GM23338 (cell line): ENCODE results near the gene TSPOAP1. TPM values are rescaled to one million over a fixed set of nuclear protein-coding genes. Genes with fewer than 3 reads are reported as not detected.

Experiments
- ATAC-seq: fragments of 200-7000 bp; cut with Tn5 transposase; 3 replicates; pipeline ENCODE4 v1.9.1; 2020
- DNase-seq: peaks from one replicate; pipeline ENCODE4 v3.0.0-alpha.2; 2015; ENCODE audit warnings: low spot score
- H2AFZ ChIP-seq: fragments of 200-600 bp; sonication (generic); 2 replicates; pipeline ENCODE4 v1.8.0; 2016; ENCODE audit warnings: antibody characterized with exemption, mild to moderate bottlenecking, moderate library complexity
- H3F3A ChIP-seq: fragments of 200-600 bp; sonication (generic); replicated peaks from 2 replicates; pipeline ENCODE4 v1.8.0; 2017; ENCODE audit warnings: antibody characterized with exemption, mixed run types, low read depth
- H3K27ac ChIP-seq: fragments of 200-600 bp; sonication (generic); 2 replicates; pipeline ENCODE4 v1.6.1; 2016; ENCODE audit warnings: low read depth
- H3K27me3 ChIP-seq: fragments of 200-600 bp; sonication (generic); 2 replicates; pipeline ENCODE4 v1.8.0; 2016; ENCODE audit warnings: mild to moderate bottlenecking, mixed run types, moderate library complexity; ENCODE audit not compliant: insufficient read depth
- H3K36me3 ChIP-seq: fragments of 200-600 bp; sonication (generic); 2 replicates; pipeline ENCODE4 v1.8.0; 2016; ENCODE audit warnings: mild to moderate bottlenecking; ENCODE audit not compliant: insufficient read depth
- H3K4me1 ChIP-seq: fragments of 200-600 bp; sonication (generic); 2 replicates; pipeline ENCODE4 v1.8.0; 2016; ENCODE audit warnings: mild to moderate bottlenecking, moderate library complexity; ENCODE audit not compliant: insufficient read depth
- H3K4me2 ChIP-seq: fragments of 200-600 bp; sonication (generic); 2 replicates; pipeline ENCODE4 v1.7.1; 2017; ENCODE audit warnings: mixed run types
- H3K4me3 ChIP-seq: fragments of 200-600 bp; sonication (generic); 2 replicates; pipeline ENCODE4 v1.6.1; 2016; ENCODE audit warnings: mixed run types
- H3K79me2 ChIP-seq: fragments of 200-600 bp; sonication (generic); replicated peaks from 2 replicates; pipeline ENCODE4 v1.8.0; 2017; ENCODE audit warnings: mild to moderate bottlenecking; ENCODE audit not compliant: insufficient read depth
- H3K9me2 ChIP-seq: fragments of 200-600 bp; sonication (generic); 2 replicates; pipeline ENCODE4 v1.8.0; 2017; ENCODE audit not compliant: insufficient read depth
- H4K20me1 ChIP-seq: fragments of 200-600 bp; sonication (generic); replicated peaks from 2 replicates; pipeline ENCODE4 v1.8.0; 2017; ENCODE audit warnings: mild to moderate bottlenecking; ENCODE audit not compliant: insufficient read depth
- H3K27ac Mint-ChIP-seq: 2 replicates; pipeline ENCODE4 v1.8.0; 2020; ENCODE audit warnings: inconsistent platforms, mild to moderate bottlenecking, moderate library complexity, mixed read lengths
- H3K27me3 Mint-ChIP-seq: 3 replicates; pipeline ENCODE4 v1.8.0; 2022; ENCODE audit warnings: low read depth, mild to moderate bottlenecking, moderate library complexity, mixed read lengths, inconsistent platforms; ENCODE audit not compliant: insufficient read depth, poor library complexity
- H3K36me3 Mint-ChIP-seq: 3 replicates; pipeline ENCODE4 v1.8.0; 2021; ENCODE audit warnings: low read depth, mild to moderate bottlenecking, inconsistent platforms, moderate library complexity, mixed read lengths
- H3K4me1 Mint-ChIP-seq: 3 replicates; pipeline ENCODE4 v1.8.0; 2020; ENCODE audit warnings: mild to moderate bottlenecking, inconsistent platforms, mixed read lengths
- H3K4me3 Mint-ChIP-seq: 3 replicates; pipeline ENCODE4 v1.8.0; 2021; ENCODE audit warnings: moderate library complexity, mild to moderate bottlenecking, inconsistent platforms, mixed read lengths
- H3K9me3 Mint-ChIP-seq: 3 replicates; pipeline ENCODE4 v1.8.0; 2020; ENCODE audit warnings: moderate library complexity, mild to moderate bottlenecking, inconsistent platforms, mixed read lengths
- EZH2 ChIP-seq: fragments of 200-600 bp; sonication (generic); IDR thresholded peaks from one replicate; pipeline ENCODE4 v1.8.0; 2017; ENCODE audit warnings: antibody characterized with exemption, mild to moderate bottlenecking, low read depth; ENCODE audit not compliant: unreplicated experiment
- NANOG ChIP-seq: IDR thresholded peaks from 2 replicates; pipeline ENCODE4 v1.6.1; 2016; ENCODE audit warnings: antibody characterized with exemption, borderline replicate concordance
- POLR2AphosphoS5 ChIP-seq: IDR thresholded peaks from 2 replicates; pipeline ENCODE4 v1.6.1; 2016; ENCODE audit warnings: antibody characterized with exemption, low read depth
- ZNF114 ChIP-seq: fragments of 250-450 bp; sonication (Bioruptor Pico); IDR thresholded peaks from 2 replicates; pipeline ENCODE4 v1.5.0; 2020; ENCODE audit warnings: mild to moderate bottlenecking, moderate library complexity
- polyA plus RNA-seq: library from polyadenylated mRNA; unstranded; fragments of >200 nt; fragmentation: Nextera tagmentation; extraction: Ambion mirVana; gene quantifications from 2 replicates; pipeline ENCODE4 v1.2.1, GENCODE V29; 2016
- total RNA-seq: library from RNA; depleted of rRNA; stranded (reverse); fragments of >200 nt; shearing (Covaris generic); gene quantifications from 2 replicates; pipeline ENCODE4 v1.2.3, GENCODE V29; 2014
- TF ChIP-seq, protein P1 (sequence below): IDR thresholded peaks from one replicate; pipeline ENCODE4 v1.6.1; 2018; ENCODE audit warnings: antibody characterized with exemption; ENCODE audit not compliant: unreplicated experiment
- TF ChIP-seq, protein P2 (sequence below): fragments of 250-450 bp; sonication (Bioruptor Pico); IDR thresholded peaks from 2 replicates; pipeline ENCODE4 v1.5.0; 2020; ENCODE audit warnings: mild to moderate bottlenecking, moderate library complexity

The TSPOAP1 gene
- total and polyA plus RNA-seq, 2 experiments from 2014 or later, result 7.3 to 11.8 TPM

DNA sequence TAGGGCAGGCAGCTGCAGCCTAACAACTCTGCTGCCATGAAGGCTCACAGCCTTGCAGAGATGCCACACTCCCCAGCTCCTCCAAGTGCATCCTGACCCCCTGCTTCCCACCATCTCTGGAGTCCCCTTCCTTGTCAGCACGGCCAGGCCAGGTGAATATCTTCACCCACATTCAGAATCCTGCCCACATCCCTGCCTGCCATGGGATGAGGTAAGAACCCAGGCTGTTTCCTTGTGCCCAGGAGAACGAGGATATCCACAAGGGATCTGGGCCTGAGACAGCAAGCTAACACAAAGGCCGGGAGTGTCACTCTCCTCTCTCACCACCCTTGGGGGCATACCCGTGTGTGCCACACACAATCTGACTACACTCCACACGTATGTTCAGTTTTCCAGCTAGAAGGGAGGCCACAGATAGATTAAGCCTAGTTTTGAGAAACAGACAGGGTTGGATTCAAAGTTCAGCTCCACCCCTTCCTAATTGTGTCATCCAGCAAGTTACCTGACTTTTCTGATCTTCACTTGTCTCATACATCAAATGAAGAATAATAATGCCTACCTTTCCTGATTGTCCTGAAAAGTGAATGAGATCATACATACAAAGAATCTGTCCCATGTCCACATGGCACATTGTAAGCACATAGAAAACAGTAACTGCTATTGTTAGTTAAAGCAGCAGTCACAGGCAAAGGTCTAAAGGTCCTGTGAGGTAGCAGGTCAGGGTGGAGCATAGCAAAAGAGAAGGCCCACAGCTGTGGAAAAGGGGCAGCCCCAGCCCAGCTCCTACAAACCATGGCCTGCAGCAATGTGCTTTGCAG is 40.8 kb upstream of the TSPOAP1 start:
- no peak for ATAC-seq

More for the DNA sequence above, 40.8 kb upstream of the TSPOAP1 start:
- H4K20me1 ChIP-seq, result no peaks in the 10 kb centered on the region
- no peaks in the 10 kb centered on the region for H3K9me2 ChIP-seq
- no peaks in the 10 kb centered on the region for H3K27me3 ChIP-seq
- no peaks in the 10 kb centered on the region for H3K79me2 ChIP-seq
- H3K4me3 ChIP-seq, result no peak overlapping the region
- Mint-ChIP-seq H3K4me1 (peaks cover 3% of the 10 kb centered on the region), H3K9me3 (no peaks in the 10 kb centered on the region), H3K27ac (no peak overlapping the region), H3K27me3 (peaks cover 19% of the 10 kb centered on the region), H3K36me3 (no peaks in the 10 kb centered on the region), H3K4me3 (no peak overlapping the region)
- H3F3A ChIP-seq, result no peaks in the 10 kb centered on the region
- no peak overlapping the region for H3K4me2 ChIP-seq
- TF ChIP-seq, protein P1, sequence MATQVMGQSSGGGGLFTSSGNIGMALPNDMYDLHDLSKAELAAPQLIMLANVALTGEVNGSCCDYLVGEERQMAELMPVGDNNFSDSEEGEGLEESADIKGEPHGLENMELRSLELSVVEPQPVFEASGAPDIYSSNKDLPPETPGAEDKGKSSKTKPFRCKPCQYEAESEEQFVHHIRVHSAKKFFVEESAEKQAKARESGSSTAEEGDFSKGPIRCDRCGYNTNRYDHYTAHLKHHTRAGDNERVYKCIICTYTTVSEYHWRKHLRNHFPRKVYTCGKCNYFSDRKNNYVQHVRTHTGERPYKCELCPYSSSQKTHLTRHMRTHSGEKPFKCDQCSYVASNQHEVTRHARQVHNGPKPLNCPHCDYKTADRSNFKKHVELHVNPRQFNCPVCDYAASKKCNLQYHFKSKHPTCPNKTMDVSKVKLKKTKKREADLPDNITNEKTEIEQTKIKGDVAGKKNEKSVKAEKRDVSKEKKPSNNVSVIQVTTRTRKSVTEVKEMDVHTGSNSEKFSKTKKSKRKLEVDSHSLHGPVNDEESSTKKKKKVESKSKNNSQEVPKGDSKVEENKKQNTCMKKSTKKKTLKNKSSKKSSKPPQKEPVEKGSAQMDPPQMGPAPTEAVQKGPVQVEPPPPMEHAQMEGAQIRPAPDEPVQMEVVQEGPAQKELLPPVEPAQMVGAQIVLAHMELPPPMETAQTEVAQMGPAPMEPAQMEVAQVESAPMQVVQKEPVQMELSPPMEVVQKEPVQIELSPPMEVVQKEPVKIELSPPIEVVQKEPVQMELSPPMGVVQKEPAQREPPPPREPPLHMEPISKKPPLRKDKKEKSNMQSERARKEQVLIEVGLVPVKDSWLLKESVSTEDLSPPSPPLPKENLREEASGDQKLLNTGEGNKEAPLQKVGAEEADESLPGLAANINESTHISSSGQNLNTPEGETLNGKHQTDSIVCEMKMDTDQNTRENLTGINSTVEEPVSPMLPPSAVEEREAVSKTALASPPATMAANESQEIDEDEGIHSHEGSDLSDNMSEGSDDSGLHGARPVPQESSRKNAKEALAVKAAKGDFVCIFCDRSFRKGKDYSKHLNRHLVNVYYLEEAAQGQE, result no peak
- no peak for TF ChIP-seq POLR2AphosphoS5
- no peak for TF ChIP-seq ZNF114 (CRISPR knock-in tag)
- no peak for TF ChIP-seq NANOG
- TF ChIP-seq, protein P2, sequence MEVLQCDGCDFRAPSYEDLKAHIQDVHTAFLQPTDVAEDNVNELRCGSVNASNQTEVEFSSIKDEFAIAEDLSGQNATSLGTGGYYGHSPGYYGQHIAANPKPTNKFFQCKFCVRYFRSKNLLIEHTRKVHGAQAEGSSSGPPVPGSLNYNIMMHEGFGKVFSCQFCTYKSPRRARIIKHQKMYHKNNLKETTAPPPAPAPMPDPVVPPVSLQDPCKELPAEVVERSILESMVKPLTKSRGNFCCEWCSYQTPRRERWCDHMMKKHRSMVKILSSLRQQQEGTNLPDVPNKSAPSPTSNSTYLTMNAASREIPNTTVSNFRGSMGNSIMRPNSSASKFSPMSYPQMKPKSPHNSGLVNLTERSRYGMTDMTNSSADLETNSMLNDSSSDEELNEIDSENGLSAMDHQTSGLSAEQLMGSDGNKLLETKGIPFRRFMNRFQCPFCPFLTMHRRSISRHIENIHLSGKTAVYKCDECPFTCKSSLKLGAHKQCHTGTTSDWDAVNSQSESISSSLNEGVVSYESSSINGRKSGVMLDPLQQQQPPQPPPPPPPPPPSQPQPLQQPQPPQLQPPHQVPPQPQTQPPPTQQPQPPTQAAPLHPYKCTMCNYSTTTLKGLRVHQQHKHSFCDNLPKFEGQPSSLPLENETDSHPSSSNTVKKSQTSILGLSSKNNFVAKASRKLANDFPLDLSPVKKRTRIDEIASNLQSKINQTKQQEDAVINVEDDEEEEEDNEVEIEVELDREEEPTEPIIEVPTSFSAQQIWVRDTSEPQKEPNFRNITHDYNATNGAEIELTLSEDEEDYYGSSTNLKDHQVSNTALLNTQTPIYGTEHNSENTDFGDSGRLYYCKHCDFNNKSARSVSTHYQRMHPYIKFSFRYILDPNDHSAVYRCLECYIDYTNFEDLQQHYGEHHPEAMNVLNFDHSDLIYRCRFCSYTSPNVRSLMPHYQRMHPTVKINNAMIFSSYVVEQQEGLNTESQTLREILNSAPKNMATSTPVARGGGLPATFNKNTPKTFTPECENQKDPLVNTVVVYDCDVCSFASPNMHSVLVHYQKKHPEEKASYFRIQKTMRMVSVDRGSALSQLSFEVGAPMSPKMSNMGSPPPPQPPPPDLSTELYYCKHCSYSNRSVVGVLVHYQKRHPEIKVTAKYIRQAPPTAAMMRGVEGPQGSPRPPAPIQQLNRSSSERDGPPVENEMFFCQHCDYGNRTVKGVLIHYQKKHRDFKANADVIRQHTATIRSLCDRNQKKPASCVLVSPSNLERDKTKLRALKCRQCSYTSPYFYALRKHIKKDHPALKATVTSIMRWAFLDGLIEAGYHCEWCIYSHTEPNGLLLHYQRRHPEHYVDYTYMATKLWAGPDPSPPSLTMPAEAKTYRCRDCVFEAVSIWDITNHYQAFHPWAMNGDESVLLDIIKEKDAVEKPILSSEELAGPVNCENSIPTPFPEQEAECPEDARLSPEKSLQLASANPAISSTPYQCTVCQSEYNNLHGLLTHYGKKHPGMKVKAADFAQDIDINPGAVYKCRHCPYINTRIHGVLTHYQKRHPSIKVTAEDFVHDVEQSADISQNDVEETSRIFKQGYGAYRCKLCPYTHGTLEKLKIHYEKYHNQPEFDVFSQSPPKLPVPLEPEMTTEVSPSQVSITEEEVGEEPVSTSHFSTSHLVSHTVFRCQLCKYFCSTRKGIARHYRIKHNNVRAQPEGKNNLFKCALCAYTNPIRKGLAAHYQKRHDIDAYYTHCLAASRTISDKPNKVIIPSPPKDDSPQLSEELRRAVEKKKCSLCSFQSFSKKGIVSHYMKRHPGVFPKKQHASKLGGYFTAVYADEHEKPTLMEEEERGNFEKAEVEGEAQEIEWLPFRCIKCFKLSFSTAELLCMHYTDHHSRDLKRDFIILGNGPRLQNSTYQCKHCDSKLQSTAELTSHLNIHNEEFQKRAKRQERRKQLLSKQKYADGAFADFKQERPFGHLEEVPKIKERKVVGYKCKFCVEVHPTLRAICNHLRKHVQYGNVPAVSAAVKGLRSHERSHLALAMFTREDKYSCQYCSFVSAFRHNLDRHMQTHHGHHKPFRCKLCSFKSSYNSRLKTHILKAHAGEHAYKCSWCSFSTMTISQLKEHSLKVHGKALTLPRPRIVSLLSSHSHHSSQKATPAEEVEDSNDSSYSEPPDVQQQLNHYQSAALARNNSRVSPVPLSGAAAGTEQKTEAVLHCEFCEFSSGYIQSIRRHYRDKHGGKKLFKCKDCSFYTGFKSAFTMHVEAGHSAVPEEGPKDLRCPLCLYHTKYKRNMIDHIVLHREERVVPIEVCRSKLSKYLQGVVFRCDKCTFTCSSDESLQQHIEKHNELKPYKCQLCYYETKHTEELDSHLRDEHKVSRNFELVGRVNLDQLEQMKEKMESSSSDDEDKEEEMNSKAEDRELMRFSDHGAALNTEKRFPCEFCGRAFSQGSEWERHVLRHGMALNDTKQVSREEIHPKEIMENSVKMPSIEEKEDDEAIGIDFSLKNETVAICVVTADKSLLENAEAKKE, result no peak
- TF ChIP-seq EZH2, result no peak
- no peaks in the 10 kb centered on the region for H3K36me3 ChIP-seq
- H3K4me1 ChIP-seq, result no peaks in the 10 kb centered on the region
- DNase-seq, result no peak
- no peak overlapping the region for H2AFZ ChIP-seq
- H3K27ac ChIP-seq, result no peak overlapping the region
